Effector memory CD4-positive, alpha-beta T cell (primary cell): ENCODE measurements around the gene DUSP16.
"Not testable (repeated sequence)": the region's sequence is repeated elsewhere in the genome, so short reads cannot be mapped to it uniquely, and the experiment has no call there.

ENCODE experiments used
- DNase-seq, 3 donors: peaks; one replicate each; pipeline ENCODE4 v3.0.0-alpha.2; 2020
- H3K27ac ChIP-seq: 2 replicates; pipeline ENCODE4 v1.7.0; 2013; ENCODE audit warnings: mild to moderate bottlenecking, low read length, moderate library complexity; ENCODE audit not compliant: insufficient read depth, poor library complexity, severe bottlenecking
- H3K27me3 ChIP-seq: replicated peaks from 2 replicates; pipeline ENCODE4 v1.7.0; 2013; ENCODE audit warnings: mild to moderate bottlenecking, low read length; ENCODE audit not compliant: insufficient read depth, control insufficient read depth, poor library complexity, severe bottlenecking
- H3K36me3 ChIP-seq: 2 replicates; pipeline ENCODE4 v1.7.0; 2013; ENCODE audit warnings: mild to moderate bottlenecking, low read length, moderate library complexity; ENCODE audit not compliant: control insufficient read depth, insufficient read depth
- H3K4me1 ChIP-seq: 2 replicates; pipeline ENCODE4 v1.7.0; 2013; ENCODE audit warnings: low read length, mild to moderate bottlenecking; ENCODE audit not compliant: control insufficient read depth, insufficient read depth, poor library complexity, severe bottlenecking
- H3K4me3 ChIP-seq: 2 replicates; pipeline ENCODE4 v1.7.0; 2013; ENCODE audit warnings: low read length, low read depth, mild to moderate bottlenecking; ENCODE audit not compliant: insufficient read depth, poor library complexity, severe bottlenecking
- H3K9me3 ChIP-seq: 2 replicates; pipeline ENCODE4 v1.7.0; 2013; ENCODE audit warnings: mild to moderate bottlenecking, low read length, moderate library complexity; ENCODE audit not compliant: control insufficient read depth

The DUSP16 gene

DNA sequence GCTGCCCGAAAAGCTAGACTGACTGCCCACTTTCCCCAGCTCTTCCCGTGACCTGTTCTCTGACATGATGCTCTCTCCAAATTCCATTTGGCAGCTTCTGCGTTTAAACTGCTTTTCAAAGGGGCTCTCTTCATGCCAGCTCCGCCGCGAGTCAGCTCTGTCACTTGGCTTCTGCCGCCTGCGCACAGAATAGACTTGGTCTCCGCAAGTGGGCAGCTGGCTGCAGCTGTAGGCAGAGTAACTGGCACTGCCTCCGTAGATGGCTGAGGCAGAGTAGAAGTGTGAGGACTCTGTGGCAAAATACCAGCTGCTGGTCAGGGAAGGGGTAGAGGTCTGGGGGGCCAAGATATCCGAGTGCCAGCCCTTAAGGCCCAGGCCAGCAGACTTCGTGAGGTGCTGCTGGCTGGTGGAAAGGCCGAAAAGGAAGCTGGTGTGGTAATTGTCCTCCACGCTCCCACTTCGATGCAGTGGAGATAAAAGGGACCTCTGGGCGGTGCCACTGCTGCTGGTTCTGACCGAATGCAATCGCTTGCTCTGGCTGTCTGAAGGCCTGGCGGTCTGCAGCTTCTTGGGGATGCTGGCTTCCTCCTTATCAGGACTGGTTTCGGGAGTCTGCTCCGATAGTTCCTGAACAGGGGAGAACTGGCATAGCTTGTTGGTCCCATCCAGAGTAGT, 85.7 kb downstream of the DUSP16 start:
- Histone ChIP-seq H3K36me3 (peaks cover 37% of the 10 kb centered on the region), H3K27me3 (no peaks in the 10 kb centered on the region), H3K9me3 (no peaks in the 10 kb centered on the region), H3K4me1 (peaks cover 39% of the 10 kb centered on the region), H3K27ac (no peak overlapping the region), H3K4me3 (no peak overlapping the region)
- DNase-seq = no peak

- Histone ChIP-seq H3K4me1 (peaks cover 31% of the 10 kb centered on the region), H3K36me3 (peaks cover 37% of the 10 kb centered on the region), H3K4me3 (peak overlapping the region; percentile 6), H3K27ac (peak overlapping the region; percentile 74), H3K27me3 (no peaks in the 10 kb centered on the region), H3K9me3 (no peaks in the 10 kb centered on the region)
- peak; percentile 36 to 52 (median 44) for DNase-seq
These were observed 87.5 kb downstream of the DUSP16 start for GRCh38 chr12:12474931-12475795.

DNA sequence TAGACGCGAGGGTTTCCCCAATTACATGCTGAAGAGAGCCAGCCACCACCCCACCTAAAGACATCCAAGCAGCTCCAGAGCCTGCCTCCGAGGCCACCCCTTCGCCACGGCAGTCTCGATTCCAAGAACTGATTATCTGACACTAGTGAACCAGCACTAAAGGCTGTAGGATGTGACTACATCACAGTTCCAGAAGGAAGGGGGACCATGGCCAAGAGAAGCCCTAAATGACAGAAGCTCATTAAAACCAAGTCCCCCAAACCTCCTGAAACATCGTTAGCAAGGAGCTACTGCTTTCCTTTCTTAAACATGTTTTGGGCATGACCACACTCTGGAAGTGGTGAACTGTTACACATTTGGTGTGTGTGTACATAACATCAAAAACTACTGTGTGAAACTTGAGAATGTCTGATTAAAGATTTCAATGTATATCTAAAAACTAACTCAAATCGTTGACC, 88.2 kb downstream of the DUSP16 start:
- no peaks in the 10 kb centered on the region for H3K27me3 ChIP-seq
- peak overlapping the region; percentile 6 for H3K4me3 ChIP-seq
- no peaks in the 10 kb centered on the region for H3K9me3 ChIP-seq
- H3K36me3 ChIP-seq = peaks cover 32% of the 10 kb centered on the region
- peak overlapping the region; percentile 74 for H3K27ac ChIP-seq
- peak in 2 of 3 donors; percentile 14 to 16 for DNase-seq
- H3K4me1 ChIP-seq = peaks cover 31% of the 10 kb centered on the region

DNA sequence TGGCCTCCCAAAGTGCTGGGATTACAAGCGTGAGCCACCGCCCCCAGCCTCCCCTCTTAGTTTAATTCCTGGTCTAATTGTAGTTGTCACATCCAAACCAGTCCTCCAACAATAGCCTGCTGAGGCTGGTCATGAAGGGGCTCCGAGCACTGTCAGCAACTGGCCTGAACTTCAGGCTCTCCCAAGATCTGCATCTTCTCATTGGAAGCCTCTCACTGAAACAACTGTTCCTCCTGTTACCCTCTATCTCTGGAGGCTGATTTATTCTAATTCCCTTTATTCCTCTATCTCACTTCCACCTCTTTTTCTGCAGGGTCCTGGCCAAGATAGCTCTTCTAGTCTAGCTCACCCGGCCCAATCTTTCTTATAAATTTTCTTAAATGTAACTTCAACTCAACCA, 89.4 kb downstream of the DUSP16 start:
- H3K27ac ChIP-seq = peak overlapping the region; percentile 74
- H3K9me3 ChIP-seq = no peaks in the 10 kb centered on the region
- no peak overlapping the region for H3K4me3 ChIP-seq
- H3K27me3 ChIP-seq = no peaks in the 10 kb centered on the region
- H3K4me1 ChIP-seq = peaks cover 40% of the 10 kb centered on the region
- no peak for DNase-seq
- H3K36me3 ChIP-seq = peaks cover 21% of the 10 kb centered on the region

- not testable (repeated sequence) for H3K27ac ChIP-seq, H3K9me3 ChIP-seq, H3K4me3 ChIP-seq, H3K27me3 ChIP-seq, DNase-seq
- peaks cover 13% of the 10 kb centered on the region for H3K36me3 ChIP-seq
- H3K4me1 ChIP-seq = peaks cover 49% of the 10 kb centered on the region
These were observed 90.4 kb downstream of the DUSP16 start for GRCh38 chr12:12471982-12472961.

- peaks cover 56% of the 10 kb centered on the region for H3K4me1 ChIP-seq
- peak overlapping the region; percentile 25 for H3K27ac ChIP-seq
- H3K9me3 ChIP-seq = no peaks in the 10 kb centered on the region
- H3K27me3 ChIP-seq = no peaks in the 10 kb centered on the region
- no peak for DNase-seq
- H3K36me3 ChIP-seq = no peaks in the 10 kb centered on the region
- H3K4me3 ChIP-seq = no peak overlapping the region
These were observed 91.8 kb downstream of the DUSP16 start for GRCh38 chr12:12470751-12471306.

- H3K9me3 ChIP-seq = no peaks in the 10 kb centered on the region
- H3K36me3 ChIP-seq = no peaks in the 10 kb centered on the region
- peaks cover 59% of the 10 kb centered on the region for H3K4me1 ChIP-seq
- DNase-seq = no peak
- H3K4me3 ChIP-seq = no peak overlapping the region
- peak overlapping the region; percentile 2 for H3K27ac ChIP-seq
- no peaks in the 10 kb centered on the region for H3K27me3 ChIP-seq
These were observed 93.3 kb downstream of the DUSP16 start for GRCh38 chr12:12469386-12469785.

- no peak for DNase-seq
- H3K9me3 ChIP-seq = no peaks in the 10 kb centered on the region
- H3K36me3 ChIP-seq = no peaks in the 10 kb centered on the region
- H3K27me3 ChIP-seq = no peaks in the 10 kb centered on the region
- H3K27ac ChIP-seq = peak overlapping the region; percentile 86
- no peak overlapping the region for H3K4me3 ChIP-seq
- peaks cover 56% of the 10 kb centered on the region for H3K4me1 ChIP-seq
These were observed 94.1 kb downstream of the DUSP16 start for GRCh38 chr12:12468575-12468974.

- Histone ChIP-seq H3K27ac (peak overlapping the region; percentile 86), H3K27me3 (no peaks in the 10 kb centered on the region), H3K9me3 (no peaks in the 10 kb centered on the region), H3K4me3 (no peak overlapping the region), H3K4me1 (peaks cover 58% of the 10 kb centered on the region), H3K36me3 (no peaks in the 10 kb centered on the region)
- peak; percentile 61 to 74 (median 70) for DNase-seq
These were observed 94.9 kb downstream of the DUSP16 start for GRCh38 chr12:12467688-12468261.
